ENCODE results near the gene SLC2A10.

The SLC2A10 gene

GRCh38 chr20:46713957-46714834 lies 4.7 kb downstream of the SLC2A10 start:
- H3K9ac ChIP-seq (ENCODE audit: low read length): no peak overlapping the region
- H2AFZ ChIP-seq (ENCODE audit: low read depth, low read length, severe bottlenecking): no peak overlapping the region
- H4K20me1 ChIP-seq (ENCODE audit: low read depth, low read length): no peaks in the 10 kb centered on the region
- H3K4me3 ChIP-seq (ENCODE audit: insufficient read depth, low read length, poor library complexity, severe bottlenecking): no peak overlapping the region
- H3K9me3 ChIP-seq (ENCODE audit: insufficient read depth, low read length): no peaks in the 10 kb centered on the region
- H3K27me3 ChIP-seq (ENCODE audit: low read length): no peaks in the 10 kb centered on the region
- no peak overlapping the region for H3K4me2 ChIP-seq (ENCODE audit: low read depth, low read length, poor library complexity, severe bottlenecking)
- no peaks in the 10 kb centered on the region for H3K36me3 ChIP-seq (ENCODE audit: low read length)
- H3F3A ChIP-seq (ENCODE audit: insufficient read depth): no peaks in the 10 kb centered on the region
- no peaks in the 10 kb centered on the region for H3K9me2 ChIP-seq (replicated peaks; ENCODE audit: insufficient read depth, low read length)
- TF ChIP-seq EZH2phosphoT487 (conservative IDR thresholded peaks at IDR 0.05; ENCODE audit: low read length): no peak
- TF ChIP-seq, protein P1, sequence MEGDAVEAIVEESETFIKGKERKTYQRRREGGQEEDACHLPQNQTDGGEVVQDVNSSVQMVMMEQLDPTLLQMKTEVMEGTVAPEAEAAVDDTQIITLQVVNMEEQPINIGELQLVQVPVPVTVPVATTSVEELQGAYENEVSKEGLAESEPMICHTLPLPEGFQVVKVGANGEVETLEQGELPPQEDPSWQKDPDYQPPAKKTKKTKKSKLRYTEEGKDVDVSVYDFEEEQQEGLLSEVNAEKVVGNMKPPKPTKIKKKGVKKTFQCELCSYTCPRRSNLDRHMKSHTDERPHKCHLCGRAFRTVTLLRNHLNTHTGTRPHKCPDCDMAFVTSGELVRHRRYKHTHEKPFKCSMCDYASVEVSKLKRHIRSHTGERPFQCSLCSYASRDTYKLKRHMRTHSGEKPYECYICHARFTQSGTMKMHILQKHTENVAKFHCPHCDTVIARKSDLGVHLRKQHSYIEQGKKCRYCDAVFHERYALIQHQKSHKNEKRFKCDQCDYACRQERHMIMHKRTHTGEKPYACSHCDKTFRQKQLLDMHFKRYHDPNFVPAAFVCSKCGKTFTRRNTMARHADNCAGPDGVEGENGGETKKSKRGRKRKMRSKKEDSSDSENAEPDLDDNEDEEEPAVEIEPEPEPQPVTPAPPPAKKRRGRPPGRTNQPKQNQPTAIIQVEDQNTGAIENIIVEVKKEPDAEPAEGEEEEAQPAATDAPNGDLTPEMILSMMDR (IDR thresholded peaks at IDR 0.05; ENCODE audit: insufficient read depth, low read length, poor library complexity, severe bottlenecking): no peak
- no peak overlapping the region for H3K27ac ChIP-seq (ENCODE audit: low read depth, low read length)
- no peaks in the 10 kb centered on the region for H3K79me2 ChIP-seq (ENCODE audit: insufficient read depth, low read length)

DNA sequence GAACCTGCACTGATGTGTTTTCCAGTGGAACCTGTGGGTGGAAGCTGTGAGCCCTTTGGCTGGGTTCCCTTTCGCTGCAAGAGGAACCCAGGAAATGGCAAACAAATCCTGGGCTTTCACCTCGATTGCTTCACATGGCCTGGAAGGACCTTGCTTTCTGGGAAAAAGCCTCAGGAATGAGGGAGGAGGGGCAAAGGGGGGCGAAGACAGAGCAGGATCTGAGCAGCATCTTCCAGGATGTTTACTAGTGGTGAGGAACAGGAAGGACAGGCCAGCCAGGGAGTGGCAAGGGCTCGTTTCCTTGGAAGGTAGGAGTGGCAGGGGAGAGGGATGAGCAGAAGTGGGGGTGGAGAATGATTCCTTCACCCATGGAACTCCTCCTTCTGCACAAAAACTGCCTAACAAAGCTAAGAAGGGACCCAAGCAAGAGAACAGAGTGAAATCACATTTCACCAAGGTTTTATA lies 5.9 kb downstream of the SLC2A10 start:
- Histone ChIP-seq H3K9ac (ENCODE audit: low read length) (no peak overlapping the region), H3K4me3 (ENCODE audit: insufficient read depth, low read length, poor library complexity, severe bottlenecking) (no peak overlapping the region), H3K27me3 (ENCODE audit: low read length) (no peaks in the 10 kb centered on the region), H3K4me2 (ENCODE audit: low read depth, low read length, poor library complexity, severe bottlenecking) (no peak overlapping the region), H3K9me2 (replicated peaks; ENCODE audit: insufficient read depth, low read length) (no peaks in the 10 kb centered on the region), H3K36me3 (ENCODE audit: low read length) (no peaks in the 10 kb centered on the region), H4K20me1 (ENCODE audit: low read depth, low read length) (no peaks in the 10 kb centered on the region), H3K9me3 (ENCODE audit: insufficient read depth, low read length) (no peaks in the 10 kb centered on the region), H2AFZ (ENCODE audit: low read depth, low read length, severe bottlenecking) (no peak overlapping the region), H3F3A (ENCODE audit: insufficient read depth) (no peaks in the 10 kb centered on the region), H3K27ac (ENCODE audit: low read depth, low read length) (no peak overlapping the region), H3K79me2 (ENCODE audit: insufficient read depth, low read length) (no peaks in the 10 kb centered on the region)
- TF ChIP-seq, protein P1 (IDR thresholded peaks at IDR 0.05; ENCODE audit: insufficient read depth, low read length, poor library complexity, severe bottlenecking): no peak
- TF ChIP-seq EZH2phosphoT487 (conservative IDR thresholded peaks at IDR 0.05; ENCODE audit: low read length): no peak

- no peaks in the 10 kb centered on the region for H3K27me3 ChIP-seq (ENCODE audit: low read length)
- TF ChIP-seq, protein P1 (IDR thresholded peaks at IDR 0.05; ENCODE audit: insufficient read depth, low read length, poor library complexity, severe bottlenecking): no peak
- no peak for TF ChIP-seq EZH2phosphoT487 (conservative IDR thresholded peaks at IDR 0.05; ENCODE audit: low read length)
- no peaks in the 10 kb centered on the region for H3F3A ChIP-seq (ENCODE audit: insufficient read depth)
- H3K9me2 ChIP-seq (replicated peaks; ENCODE audit: insufficient read depth, low read length): no peaks in the 10 kb centered on the region
- no peak overlapping the region for H2AFZ ChIP-seq (ENCODE audit: low read depth, low read length, severe bottlenecking)
- H3K4me2 ChIP-seq (ENCODE audit: low read depth, low read length, poor library complexity, severe bottlenecking): no peak overlapping the region
- no peak overlapping the region for H3K9ac ChIP-seq (ENCODE audit: low read length)
- peaks cover 6% of the 10 kb centered on the region; the same call in 1 of the 2 replicates for H3K9me3 ChIP-seq (ENCODE audit: insufficient read depth, low read length)
- H4K20me1 ChIP-seq (ENCODE audit: low read depth, low read length): no peaks in the 10 kb centered on the region
- H3K36me3 ChIP-seq (ENCODE audit: low read length): no peaks in the 10 kb centered on the region
- H3K79me2 ChIP-seq (ENCODE audit: insufficient read depth, low read length): no peaks in the 10 kb centered on the region
- H3K4me3 ChIP-seq (ENCODE audit: insufficient read depth, low read length, poor library complexity, severe bottlenecking): no peak overlapping the region
- no peak overlapping the region for H3K27ac ChIP-seq (ENCODE audit: low read depth, low read length)
These were observed 8.5 kb downstream of the SLC2A10 start for GRCh38 chr20:46717818-46718541.
